Endothelial cell of umbilical vein (primary cell): ENCODE measurements around the gene CANT1. TPM values are rescaled to one million over a fixed set of nuclear protein-coding genes. Genes with fewer than 3 reads are reported as not detected.

Source experiments
- BruUV-seq: library from RNA; stranded (reverse); fragments of 400-500 nt; replicated peaks from 2 replicates; lab custom pipeline; 2021; lab: Mats Ljungman, UMichigan
- CTCF ChIA-PET: fragments of 300-600, 350-600 bp; sonication (Branson Sonifier 250); formaldehyde crosslinking; loops from one replicate; lab custom pipeline; 2021; ENCODE audit warnings: antibody characterized with exemption, inconsistent platforms; lab: Charles Lee
- POLR2A ChIA-PET: fragments of 300-600, 350-600 bp; sonication (Branson Sonifier 250); formaldehyde crosslinking; loops from one replicate; lab custom pipeline; 2021; ENCODE audit warnings: antibody characterized with exemption, inconsistent platforms; lab: Charles Lee
- DNase-seq: peaks from one replicate; pipeline ENCODE4 v3.0.0-alpha.2; 2011; ENCODE audit warnings: low read depth, low spot score
- FAIRE-seq: peaks from 2 replicates; lab custom pipeline; 2011; peaks lifted over from hg19 to GRCh38; lab: Jason Lieb, UNC
- H2AFZ ChIP-seq: 2 replicates; pipeline ENCODE4 v1.6.0; 2012; ENCODE audit warnings: low read depth, low read length, control low read depth, inconsistent platforms
- H3K27ac ChIP-seq: 2 replicates; pipeline ENCODE4 v1.5.1; 2011; ENCODE audit warnings: low read depth, mild to moderate bottlenecking, control low read depth, low read length, moderate library complexity; ENCODE audit not compliant: insufficient read depth
- H3K27me3 ChIP-seq, 2 experiments: 2 replicates each; pipeline versions ENCODE4 v1.6.0 to v1.6.1; 2011; ENCODE audit warnings: low read length in 2 of 2, mixed read lengths in 1 of 2; ENCODE audit not compliant: control insufficient read depth in 2 of 2, insufficient read depth in 2 of 2
- H3K36me3 ChIP-seq, 2 experiments: 2 replicates in 1 of 2; 3 replicates in 1 of 2; pipeline ENCODE4 v1.5.1; 2011; ENCODE audit warnings: low read length in 2 of 2, mild to moderate bottlenecking in 1 of 2, moderate library complexity in 1 of 2; ENCODE audit not compliant: control insufficient read depth in 2 of 2, insufficient read depth in 2 of 2; ENCODE audit errors: extremely low read depth in 1 of 2
- H3K4me1 ChIP-seq: 3 replicates; pipeline ENCODE4 v1.5.1; 2011; ENCODE audit warnings: mild to moderate bottlenecking, low read length; ENCODE audit not compliant: control insufficient read depth, insufficient read depth; ENCODE audit errors: extremely low read depth
- H3K4me2 ChIP-seq: 2 replicates; pipeline ENCODE4 v1.6.1; 2011; ENCODE audit warnings: low read length, control low read depth, mixed read lengths; ENCODE audit not compliant: insufficient read depth
- H3K4me3 ChIP-seq, 3 experiments: fragments of 200-600 bp in 1 of 3; sonication (generic), shearing (Covaris generic) in 1 of 3; replicated peaks in 1 of 3; 2 replicates each; pipeline ENCODE4 v1.5.1; 2011 to 2016; ENCODE audit warnings: control low read depth in 3 of 3, low read length in 3 of 3, mild to moderate bottlenecking in 2 of 3, inconsistent platforms in 1 of 3, low read depth in 1 of 3, moderate library complexity in 1 of 3; ENCODE audit not compliant: insufficient read depth in 1 of 3
- H3K79me2 ChIP-seq: 2 replicates; pipeline ENCODE4 v1.6.0; 2012; ENCODE audit warnings: low read length, inconsistent platforms; ENCODE audit not compliant: control insufficient read depth, insufficient read depth
- H3K9ac ChIP-seq: replicated peaks from 2 replicates; pipeline ENCODE3; 2011; ENCODE audit warnings: low read length, control low read depth; ENCODE audit not compliant: insufficient read depth; ENCODE audit errors: extremely low read depth
- H3K9me1 ChIP-seq: replicated peaks from 3 replicates; pipeline ENCODE4 v1.6.0; 2011; ENCODE audit warnings: mild to moderate bottlenecking, low read length; ENCODE audit not compliant: control insufficient read depth, insufficient read depth; ENCODE audit errors: extremely low read depth
- H3K9me3 ChIP-seq: replicated peaks from 2 replicates; pipeline ENCODE4 v1.5.1; 2012; ENCODE audit warnings: low read length, inconsistent platforms; ENCODE audit not compliant: control insufficient read depth, insufficient read depth
- H4K20me1 ChIP-seq: replicated peaks from 2 replicates; pipeline ENCODE3; 2011; ENCODE audit warnings: mild to moderate bottlenecking, low read length; ENCODE audit not compliant: control insufficient read depth, insufficient read depth; ENCODE audit errors: extremely low read depth
- CTCF ChIP-seq, 2 donors: IDR thresholded peaks; 1 replicate in 1 of 2; 2 replicates in 1 of 2; pipeline ENCODE4 v1.5.1; 2011; ENCODE audit warnings: low read length in 2 of 2, mild to moderate bottlenecking in 2 of 2, moderate library complexity in 2 of 2, control low read depth in 1 of 2, inconsistent platforms in 1 of 2, low read depth in 1 of 2; ENCODE audit not compliant: insufficient read depth in 1 of 2; ENCODE audit errors: extremely low read depth in 1 of 2
- EZH2 ChIP-seq: IDR thresholded peaks from 2 replicates; pipeline ENCODE4 v1.6.1; 2012; ENCODE audit warnings: borderline replicate concordance, low read depth, mild to moderate bottlenecking, moderate library complexity, low read length, inconsistent platforms; ENCODE audit not compliant: severe bottlenecking
- FOS ChIP-seq: IDR thresholded peaks from 2 replicates; pipeline ENCODE4 v1.6.1; 2011; ENCODE audit warnings: mild to moderate bottlenecking, low read length, moderate library complexity, borderline replicate concordance; ENCODE audit not compliant: insufficient read depth
- GATA2 ChIP-seq: IDR thresholded peaks from 2 replicates; pipeline ENCODE4 v1.7.0; 2011; ENCODE audit warnings: low read depth, mild to moderate bottlenecking, moderate library complexity, mixed read lengths, low read length; ENCODE audit not compliant: insufficient read length, insufficient read depth
- JUN ChIP-seq: IDR thresholded peaks from 2 replicates; pipeline ENCODE4 v1.6.1; 2011; ENCODE audit warnings: borderline replicate concordance, low read depth; ENCODE audit not compliant: insufficient read length, insufficient read depth
- MAX ChIP-seq: IDR thresholded peaks from 2 replicates; pipeline ENCODE4 v1.6.1; 2011; ENCODE audit not compliant: insufficient read depth, insufficient read length
- MYC ChIP-seq: IDR thresholded peaks from one replicate; pipeline ENCODE4 v1.6.1; 2011; ENCODE audit warnings: mild to moderate bottlenecking, low read depth, low read length
- POLR2A ChIP-seq: IDR thresholded peaks from 2 replicates; pipeline ENCODE4 v1.6.1; 2012; ENCODE audit warnings: low read depth, mild to moderate bottlenecking, control low read depth, low read length
- POLR2AphosphoS5 ChIP-seq: IDR thresholded peaks from 2 replicates; pipeline ENCODE4 v1.6.1; 2012; ENCODE audit warnings: low read depth, mild to moderate bottlenecking, control low read depth, low read length, moderate library complexity; ENCODE audit not compliant: insufficient read depth
- dilution Hi-C: fragments of 300-500 bp; cut with MboI; formaldehyde crosslinking; loops from one replicate; pipeline ENCODE4 v1.15.0; 2019; ENCODE audit warnings: low sequenced_read_pairs; ENCODE audit not compliant: extremely low pct_ligation_motif_present
- intact Hi-C: fragments of 100-400 bp; cut with micrococcal nuclease; formaldehyde crosslinking; loops from one replicate; pipeline ENCODE4 v1.10.0; 2022
- polyA plus RNA-seq, 4 experiments: library from polyadenylated mRNA; depleted of rRNA in 3 of 4; stranded (reverse) in 3 of 4; unstranded in 1 of 4; fragments of >200 nt; gene quantifications; 2 replicates each; pipeline versions ENCODE4 v1.2.1 to v1.2.3, GENCODE V29; 2011 to 2012; ENCODE audit warnings: missing spikeins in 1 of 4
- total RNA-seq: library from RNA; stranded (reverse); gene quantifications from 2 replicates; pipeline ENCODE4 v1.2.3, GENCODE V29; 2021

CANT1 gene
- total and polyA plus RNA-seq, 2 donors (not counting 3 experiments of a cell fraction or from before 2014, with no cell fraction given) = 85.0 to 93.6 TPM

GRCh38 chr17:79012563-79013134 lies 3.1 kb upstream of the CANT1 start:
- H3K79me2 ChIP-seq = peaks cover 18% of the 10 kb centered on the region
- TF ChIP-seq GATA2 = no peak
- TF ChIP-seq POLR2AphosphoS5 = no peak
- TF ChIP-seq EZH2 = no peak
- TF ChIP-seq POLR2A = no peak
- TF ChIP-seq FOS = no peak
- no peak for TF ChIP-seq JUN
- TF ChIP-seq MAX = no peak
- no peak for TF ChIP-seq CTCF (IDR thresholded peaks at IDR 0.05; ENCODE audit: extremely low read depth in 1 of 2, insufficient read depth in 1 of 2, low read depth in 1 of 2, low read length in 2 of 2)
- TF ChIP-seq MYC = no peak
- H3K9me3 ChIP-seq = no peaks in the 10 kb centered on the region
- intact Hi-C loops = no loop called here
- H3K4me3 ChIP-seq = no peak overlapping the region
- FAIRE-seq (no peak), DNase-seq (no peak)
- H3K9me1 ChIP-seq = no peaks in the 10 kb centered on the region
- dilution Hi-C loops = no loop called here
- H3K4me2 ChIP-seq = no peak overlapping the region
- H3K4me1 ChIP-seq = peaks cover 35% of the 10 kb centered on the region
- ChIA-PET POLR2A (no interaction called here), CTCF (no interaction called here)
- H3K9ac ChIP-seq = no peak overlapping the region
- peaks cover 0 to 2% of the 10 kb centered on the region in 2 experiments for H3K36me3 ChIP-seq
- H3K27me3 ChIP-seq = no peaks in the 10 kb centered on the region
- H3K27ac ChIP-seq = peak overlapping the region; percentile 62
- H2AFZ ChIP-seq = no peak overlapping the region
- BruUV-seq = no TSS peak
- H4K20me1 ChIP-seq = no peaks in the 10 kb centered on the region
